ENCODE measurements around the gene AVPR2. TPM values are rescaled to one million over a fixed set of nuclear protein-coding genes. Genes with fewer than 3 reads are reported as not detected.

AVPR2 gene
- total and polyA plus RNA-seq, 10 of the 15 experiments (the other 5 are each of a cell fraction or from before 2014, with no cell fraction given), result 0.12 to 0.37 TPM; not detected in 8

- no peak for TF ChIP-seq STAT3 (IDR thresholded peaks at IDR 0.05; ENCODE audit: low read depth, low read length)
- TF ChIP-seq WRNIP1 (IDR thresholded peaks at IDR 0.05; ENCODE audit: borderline replicate concordance, low read depth, low read length), result no peak
- TF ChIP-seq ZNF384 (IDR thresholded peaks at IDR 0.05; ENCODE audit: borderline replicate concordance, low read depth, low read length), result no peak
- no peak for TF ChIP-seq KDM1A (IDR thresholded peaks at IDR 0.05; ENCODE audit: borderline replicate concordance)
- no peak for TF ChIP-seq IRF4 (IDR thresholded peaks at IDR 0.05; ENCODE audit: low read depth, low read length)
- TF ChIP-seq IKZF1 (conservative IDR thresholded peaks at IDR 0.05), result 0 out of 2 replicates have a peak, but pooled peaks have one; percentile 41
- no peak for TF ChIP-seq MAX (IDR thresholded peaks at IDR 0.05; ENCODE audit: low read depth, low read length)
- TF ChIP-seq ZNF207 (IDR thresholded peaks at IDR 0.05; ENCODE audit: borderline replicate concordance), result no peak
- TF ChIP-seq CTCF (IDR thresholded peaks at IDR 0.05 in 2 of 3, conservative IDR thresholded peaks at IDR 0.05 in 1 of 3; ENCODE audit: control insufficient read depth in 2 of 3, extremely low read depth in 1 of 3, insufficient read depth in 1 of 3, low read depth in 3 of 3, low read length in 3 of 3), result peak; percentile 29 to 60 (median 32); a peak in 3 of 6 replicates
- TF ChIP-seq NFYA (IDR thresholded peaks at IDR 0.05; ENCODE audit: borderline replicate concordance, low read depth, low read length), result no peak
- TF ChIP-seq JUND (IDR thresholded peaks at IDR 0.05; ENCODE audit: low read depth, low read length), result no peak
- TF ChIP-seq SP1 (IDR thresholded peaks at IDR 0.05; ENCODE audit: low read depth, low read length), result no peak
- TF ChIP-seq MEF2B (IDR thresholded peaks at IDR 0.05; ENCODE audit: partially characterized antibody, poor library complexity, severe bottlenecking), result peak; percentile 98
- TF ChIP-seq USF2 (IDR thresholded peaks at IDR 0.05; ENCODE audit: borderline replicate concordance, low read depth, low read length), result no peak
- TF ChIP-seq BHLHE40 (IDR thresholded peaks at IDR 0.05; ENCODE audit: borderline replicate concordance in 1 of 2, low read depth in 2 of 2, low read length in 1 of 2), result no peak
- TF ChIP-seq TBL1XR1 (IDR thresholded peaks at IDR 0.05; ENCODE audit: low read depth, low read length), result no peak
- no peak for TF ChIP-seq MLLT1 (IDR thresholded peaks at IDR 0.05)
- TF ChIP-seq IKZF2 (IDR thresholded peaks at IDR 0.05), result 0 out of 4 replicates have a peak, but pooled peaks of 1 of the 2 experiments have one; percentile 14
- no peak for TF ChIP-seq GABPA (IDR thresholded peaks at IDR 0.05; ENCODE audit: low read depth)
- no peak for TF ChIP-seq STAT1 (conservative IDR thresholded peaks at IDR 0.05)
- TF ChIP-seq HDAC6 (IDR thresholded peaks at IDR 0.05; ENCODE audit: unreplicated experiment), result no peak
- TF ChIP-seq RCOR1 (conservative IDR thresholded peaks at IDR 0.05; ENCODE audit: low read depth, low read length), result no peak
- no peak for TF ChIP-seq CBX5 (IDR thresholded peaks at IDR 0.05; ENCODE audit: low read depth)
- no peak for TF ChIP-seq RELA (IDR thresholded peaks at IDR 0.05; ENCODE audit: borderline replicate concordance, partially characterized antibody)
- no peak for TF ChIP-seq TCF12 (IDR thresholded peaks at IDR 0.05; ENCODE audit: low read depth, low read length)
Measured at GRCh38 chrX:153924149-153924861, 19.8 kb downstream of the AVPR2 start (continued).
